IPS-18c (cell line): ENCODE measurements around the gene ELOB.

ENCODE experiments used
- H3K4me3 ChIP-seq: 2 replicates; pipeline ENCODE4 v1.7.0; 2013; ENCODE audit warnings: low read depth, mild to moderate bottlenecking, low read length, moderate library complexity; ENCODE audit not compliant: insufficient read depth
- H3K9me3 ChIP-seq: one replicate; pipeline ENCODE4 v1.6.1; 2013; ENCODE audit warnings: mild to moderate bottlenecking, low read length, moderate library complexity; ENCODE audit not compliant: control insufficient read depth, insufficient read depth

The ELOB gene

DNA sequence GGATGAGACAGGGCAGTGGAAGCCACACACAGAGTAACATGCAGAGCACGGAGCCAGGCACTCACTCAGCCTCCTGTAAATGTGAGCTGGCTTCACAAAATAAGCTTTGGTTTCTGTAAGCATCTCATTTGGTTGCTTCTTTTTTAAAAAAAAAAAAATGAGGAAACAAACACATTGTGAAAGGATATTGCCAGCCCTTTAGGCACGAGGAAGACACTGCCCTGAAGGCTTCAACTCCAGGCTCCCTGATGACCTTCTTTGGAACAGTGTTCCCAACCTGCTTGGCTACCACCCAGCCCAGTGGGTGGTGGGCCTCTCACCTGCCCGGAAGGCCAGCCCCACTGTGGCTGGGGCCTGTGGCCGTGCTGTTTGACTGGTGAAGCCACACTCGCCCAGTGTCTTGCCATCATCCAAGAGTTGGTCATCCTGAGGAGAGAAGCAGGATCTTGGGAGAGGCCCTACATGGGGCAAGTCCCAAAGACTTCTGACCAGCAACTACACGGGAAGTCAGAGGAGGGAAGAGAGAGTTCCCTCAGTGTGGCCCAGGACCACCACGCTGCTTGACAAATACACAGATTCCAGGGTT, 1.9 kb downstream of the ELOB start:
- no peak overlapping the region for H3K4me3 ChIP-seq
- H3K9me3 ChIP-seq, result no peaks in the 10 kb centered on the region

DNA sequence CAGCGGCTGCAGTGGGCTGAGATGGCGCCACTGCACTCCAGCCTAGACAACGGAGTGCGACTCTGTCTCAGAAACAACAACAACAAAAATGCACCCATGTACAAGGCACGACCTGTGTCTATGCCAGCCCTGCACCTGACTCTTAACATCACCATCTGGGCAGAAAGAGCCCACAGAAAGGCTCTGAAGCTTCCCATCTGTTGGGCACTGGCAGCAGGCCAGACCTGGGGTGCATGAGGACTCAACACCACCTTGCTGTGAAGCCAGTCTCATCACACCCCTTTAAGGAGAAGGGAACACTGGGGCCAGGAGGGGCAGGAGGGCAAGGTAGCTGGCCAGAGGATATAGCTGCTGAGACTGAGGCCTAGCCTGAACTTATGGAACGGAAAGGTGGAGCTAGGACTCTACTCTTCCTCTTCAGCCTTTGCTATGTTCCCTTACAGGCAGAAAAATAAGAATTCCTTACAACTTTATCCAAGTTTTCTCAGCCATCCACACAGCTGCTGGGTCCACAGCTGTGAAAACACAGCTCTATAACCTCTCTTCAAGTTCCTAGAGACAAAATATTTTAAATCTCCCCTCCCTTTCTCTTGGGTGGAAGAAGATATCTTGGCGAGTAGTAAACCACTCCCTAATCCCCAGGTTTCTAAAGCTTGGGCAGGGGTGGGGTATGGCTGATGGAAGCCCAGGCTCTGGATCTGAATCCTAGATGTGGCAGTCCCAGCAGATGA, 2.8 kb downstream of the ELOB start:
- Histone ChIP-seq H3K9me3 (peaks cover 2% of the 10 kb centered on the region), H3K4me3 (no peak overlapping the region)

DNA sequence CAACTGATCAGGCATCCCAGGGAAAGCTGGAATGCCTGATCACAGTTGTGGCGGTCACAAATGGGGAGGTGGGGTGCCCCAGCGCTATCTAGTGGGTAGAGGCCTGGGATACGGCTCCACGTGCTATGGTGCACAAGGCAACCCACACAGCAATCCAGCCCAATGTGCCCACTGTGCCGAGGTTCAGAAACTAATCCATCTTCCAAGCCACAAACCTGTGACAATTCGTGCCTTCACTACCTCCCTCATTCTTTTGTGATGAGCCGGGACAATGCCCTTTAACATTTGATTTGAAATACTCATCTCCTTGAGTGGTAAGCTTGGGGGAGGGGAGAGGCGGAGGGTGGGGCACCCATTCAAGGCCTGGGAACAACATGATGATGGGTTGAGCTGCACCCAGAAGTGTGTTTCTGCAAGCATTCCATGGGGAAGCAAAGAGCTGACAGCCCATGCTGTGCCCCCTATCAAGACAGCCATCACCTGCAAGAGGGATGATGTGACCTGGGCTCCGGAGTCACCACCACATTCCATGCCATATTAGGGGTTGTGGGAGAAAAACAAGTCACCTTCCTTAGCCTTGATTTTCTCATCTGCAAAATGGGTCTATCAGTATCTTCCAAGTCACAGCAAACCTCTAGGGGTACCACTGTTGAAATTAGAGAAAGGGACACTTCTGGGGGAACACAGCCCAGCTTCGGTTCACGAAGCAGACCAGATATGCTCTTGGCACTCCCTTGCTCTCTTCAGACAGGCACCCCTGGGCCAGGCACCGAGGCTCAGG, 3.7 kb downstream of the ELOB start:
- Histone ChIP-seq H3K9me3 (peaks cover 2% of the 10 kb centered on the region), H3K4me3 (no peak overlapping the region)

DNA sequence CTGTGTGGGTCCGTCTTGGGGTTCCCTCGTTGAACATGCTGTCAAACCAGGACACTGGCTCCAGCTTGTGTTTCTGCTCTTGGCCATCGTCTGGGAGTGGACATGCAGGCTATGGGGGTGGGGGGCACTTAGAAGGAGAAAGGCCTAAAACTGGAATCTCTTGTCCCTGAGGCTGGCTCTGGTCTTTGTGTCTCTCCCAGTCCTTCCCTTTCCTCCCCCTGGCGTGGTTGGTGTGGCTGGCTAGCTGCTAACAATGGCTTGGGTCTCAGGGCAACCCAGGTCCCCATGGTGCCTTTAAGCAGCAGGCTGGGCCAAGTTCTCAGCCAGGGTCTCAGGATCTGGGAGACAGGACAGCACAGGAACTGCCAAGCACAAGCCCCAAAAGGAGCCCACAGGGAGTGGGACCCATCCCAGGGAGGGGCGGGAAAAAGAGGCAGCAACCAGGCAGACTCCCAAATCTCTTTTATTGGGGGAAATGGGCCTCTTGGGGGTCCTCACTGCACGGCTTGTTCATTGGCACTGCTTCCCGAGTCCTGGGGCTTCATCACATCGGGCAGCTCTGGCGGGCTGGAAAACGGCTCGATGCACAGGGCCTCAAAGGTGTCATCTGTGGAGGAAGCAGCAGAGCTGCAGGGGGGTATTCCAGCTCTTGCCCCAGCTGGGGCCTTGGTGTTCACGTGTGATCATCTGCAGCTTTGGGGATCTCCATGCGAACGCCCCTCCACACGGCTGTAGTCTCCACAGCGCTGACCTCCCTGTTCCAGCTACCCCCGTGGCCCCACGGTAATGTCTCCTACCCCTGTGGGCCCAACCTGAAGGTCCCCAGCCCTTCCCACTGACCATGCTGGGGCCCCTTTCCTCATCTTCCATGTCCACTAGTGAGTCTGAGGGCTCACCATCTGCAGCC, 5.3 kb downstream of the ELOB start:
- Histone ChIP-seq H3K4me3 (no peak overlapping the region), H3K9me3 (peaks cover 2% of the 10 kb centered on the region)

DNA sequence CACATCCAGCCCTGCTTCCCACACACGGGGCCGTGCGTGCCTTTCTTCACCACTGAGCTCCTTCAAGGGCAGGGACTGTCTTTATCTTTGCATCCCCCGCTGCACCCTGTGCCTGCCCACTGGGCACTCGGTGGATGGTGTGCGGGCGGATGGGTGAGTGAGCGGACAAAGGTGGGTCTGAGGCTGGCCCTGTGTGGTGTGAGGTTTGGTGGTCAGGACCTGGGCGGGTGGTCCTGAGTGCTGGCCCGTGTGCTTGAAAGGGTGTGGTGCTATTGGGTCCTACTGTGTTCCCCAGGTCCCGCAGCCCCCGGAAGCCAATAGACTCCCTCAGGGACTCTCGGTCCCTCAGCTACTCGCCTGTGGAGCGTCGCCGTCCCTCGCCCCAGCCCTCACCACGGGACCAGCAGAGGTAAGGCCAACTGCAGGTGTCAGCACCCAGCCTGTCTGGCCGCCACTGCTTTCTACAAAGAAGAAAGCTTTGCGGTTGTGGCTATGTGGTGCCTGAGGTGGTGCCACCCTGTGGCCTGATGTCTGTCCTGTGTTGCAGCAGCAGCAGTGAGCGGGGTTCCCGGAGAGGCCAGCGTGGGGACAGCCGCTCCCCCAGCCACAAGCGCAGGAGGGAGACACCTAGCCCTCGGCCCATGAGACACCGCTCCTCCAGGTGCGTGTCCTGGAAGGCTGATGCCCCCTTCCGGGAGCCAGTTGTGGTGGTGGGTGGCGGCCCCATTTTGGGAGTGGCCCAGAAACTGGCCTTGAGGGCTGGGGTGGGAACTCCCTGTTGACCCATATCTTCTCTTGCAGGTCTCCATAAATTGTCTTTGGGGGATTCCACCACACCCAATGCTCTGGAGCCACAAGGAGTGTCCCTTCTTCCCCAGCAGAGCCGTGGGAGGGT, 6.8 kb downstream of the ELOB start:
- H3K4me3 ChIP-seq, result no peak overlapping the region
- peaks cover 2% of the 10 kb centered on the region for H3K9me3 ChIP-seq

DNA sequence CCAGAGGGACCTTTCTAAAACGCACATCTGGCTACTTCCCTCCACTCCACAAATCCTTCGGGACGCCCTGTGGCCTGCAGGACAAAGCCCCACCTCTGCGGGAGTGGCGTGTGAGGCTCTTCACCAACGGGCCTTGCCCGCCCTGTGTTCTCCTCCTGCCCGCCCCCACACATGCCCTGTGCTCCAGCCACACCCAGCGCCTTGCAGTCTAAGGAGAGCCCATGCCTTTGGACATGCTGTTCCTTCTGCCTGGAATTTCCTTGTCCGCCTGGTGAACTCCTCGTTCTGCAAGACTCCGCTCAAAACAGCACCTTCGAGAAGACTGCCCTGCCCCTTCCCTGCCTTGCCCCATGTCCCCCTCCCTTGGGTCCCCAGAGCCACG, 7.4 kb downstream of the ELOB start:
- Histone ChIP-seq H3K4me3 (no peak overlapping the region), H3K9me3 (peaks cover 2% of the 10 kb centered on the region)

DNA sequence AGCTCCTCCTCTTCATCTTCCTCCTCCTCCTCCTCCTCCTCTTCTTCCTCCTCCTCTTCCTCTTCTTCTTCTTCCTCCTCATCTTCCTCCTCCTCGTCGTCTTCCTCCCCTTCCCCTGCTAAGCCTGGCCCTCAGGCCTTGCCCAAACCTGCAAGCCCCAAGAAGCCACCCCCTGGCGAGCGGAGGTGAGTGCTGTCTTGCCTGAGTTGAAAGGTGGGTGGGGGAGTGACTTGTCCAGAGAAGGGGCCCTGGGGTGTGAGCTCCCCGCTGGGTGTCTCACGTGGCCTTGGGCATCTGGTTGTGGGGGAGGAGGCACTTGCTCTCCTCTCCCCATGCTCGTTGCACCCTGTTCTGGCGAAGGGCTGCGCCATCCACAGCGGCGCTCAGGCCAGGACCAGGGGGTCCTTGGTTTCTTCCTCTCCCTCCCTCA, 8.0 kb downstream of the ELOB start:
- Histone ChIP-seq H3K9me3 (peaks cover 2% of the 10 kb centered on the region), H3K4me3 (no peak overlapping the region; the same call in 1 of the 2 replicates)

DNA sequence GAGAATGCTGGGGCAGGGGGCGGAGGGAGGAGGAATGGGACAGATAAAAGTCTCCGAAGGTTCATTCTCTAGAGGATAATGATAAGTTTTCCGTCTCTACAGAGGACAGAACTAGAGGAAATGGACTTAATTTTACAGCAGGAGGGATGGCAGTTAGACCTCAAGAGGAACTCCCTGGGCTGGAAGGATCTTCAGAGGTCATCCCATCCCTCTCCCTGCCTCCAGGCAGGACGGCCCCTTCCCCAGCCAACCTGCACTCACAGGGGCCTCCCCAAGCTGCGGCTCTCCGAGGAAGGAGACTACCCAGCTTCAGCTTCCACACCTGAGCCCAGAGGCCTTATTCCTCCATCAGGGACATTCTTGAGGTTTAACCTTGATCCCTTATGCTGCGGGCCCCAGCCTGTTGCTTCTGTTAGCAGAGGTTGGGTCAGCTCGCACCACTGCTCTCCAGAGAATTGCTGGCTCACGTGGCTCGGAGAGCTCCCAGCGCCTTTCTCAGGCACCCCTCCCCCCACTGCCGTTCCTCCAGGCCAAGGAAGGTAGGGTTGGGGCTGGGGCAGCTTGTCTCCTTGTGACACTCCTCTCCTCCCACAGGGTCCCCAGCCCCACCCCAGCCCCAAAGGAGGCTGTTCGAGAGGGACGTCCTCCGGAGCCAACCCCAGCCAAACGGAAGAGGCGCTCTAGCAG, 8.5 kb downstream of the ELOB start:
- Histone ChIP-seq H3K9me3 (peaks cover 2% of the 10 kb centered on the region), H3K4me3 (no peak overlapping the region)

DNA sequence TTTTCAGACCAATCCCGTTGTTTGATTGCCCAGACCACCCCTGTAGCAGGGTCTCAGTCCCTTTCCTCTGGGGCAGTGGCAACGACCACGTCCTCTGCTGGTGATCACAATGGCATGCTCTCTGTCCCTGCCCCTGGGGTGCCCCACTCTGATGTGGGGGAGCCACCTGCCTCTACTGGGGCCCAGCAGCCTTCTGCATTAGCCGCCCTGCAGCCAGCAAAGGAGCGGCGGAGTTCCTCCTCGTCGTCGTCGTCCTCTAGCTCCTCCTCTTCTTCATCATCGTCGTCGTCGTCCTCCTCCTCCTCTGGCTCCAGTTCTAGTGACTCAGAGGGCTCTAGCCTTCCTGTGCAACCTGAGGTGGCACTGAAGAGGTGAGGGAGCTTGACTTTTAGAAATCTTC, 9.2 kb downstream of the ELOB start:
- H3K9me3 ChIP-seq, result peaks cover 2% of the 10 kb centered on the region
- no peak overlapping the region for H3K4me3 ChIP-seq

DNA sequence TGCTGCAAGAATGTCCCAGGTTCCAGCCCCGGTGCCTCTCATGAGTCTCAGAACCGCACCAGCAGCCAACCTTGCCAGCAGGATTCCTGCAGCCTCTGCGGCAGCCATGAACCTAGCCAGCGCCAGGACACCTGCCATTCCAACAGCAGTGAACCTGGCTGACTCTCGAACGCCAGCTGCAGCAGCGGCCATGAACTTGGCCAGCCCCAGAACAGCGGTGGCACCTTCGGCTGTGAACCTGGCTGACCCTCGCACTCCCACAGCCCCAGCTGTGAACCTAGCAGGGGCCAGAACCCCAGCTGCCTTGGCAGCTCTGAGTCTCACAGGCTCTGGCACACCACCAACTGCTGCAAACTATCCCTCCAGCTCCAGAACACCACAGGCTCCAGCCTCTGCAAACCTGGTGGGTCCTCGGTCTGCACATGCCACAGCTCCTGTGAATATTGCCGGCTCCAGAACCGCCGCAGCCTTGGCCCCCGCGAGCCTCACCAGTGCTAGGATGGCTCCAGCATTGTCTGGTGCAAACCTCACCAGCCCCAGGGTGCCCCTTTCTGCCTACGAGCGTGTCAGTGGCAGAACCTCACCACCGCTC, 9.8 kb downstream of the ELOB start:
- H3K4me3 ChIP-seq, result no peak overlapping the region
- H3K9me3 ChIP-seq, result peaks cover 2% of the 10 kb centered on the region

DNA sequence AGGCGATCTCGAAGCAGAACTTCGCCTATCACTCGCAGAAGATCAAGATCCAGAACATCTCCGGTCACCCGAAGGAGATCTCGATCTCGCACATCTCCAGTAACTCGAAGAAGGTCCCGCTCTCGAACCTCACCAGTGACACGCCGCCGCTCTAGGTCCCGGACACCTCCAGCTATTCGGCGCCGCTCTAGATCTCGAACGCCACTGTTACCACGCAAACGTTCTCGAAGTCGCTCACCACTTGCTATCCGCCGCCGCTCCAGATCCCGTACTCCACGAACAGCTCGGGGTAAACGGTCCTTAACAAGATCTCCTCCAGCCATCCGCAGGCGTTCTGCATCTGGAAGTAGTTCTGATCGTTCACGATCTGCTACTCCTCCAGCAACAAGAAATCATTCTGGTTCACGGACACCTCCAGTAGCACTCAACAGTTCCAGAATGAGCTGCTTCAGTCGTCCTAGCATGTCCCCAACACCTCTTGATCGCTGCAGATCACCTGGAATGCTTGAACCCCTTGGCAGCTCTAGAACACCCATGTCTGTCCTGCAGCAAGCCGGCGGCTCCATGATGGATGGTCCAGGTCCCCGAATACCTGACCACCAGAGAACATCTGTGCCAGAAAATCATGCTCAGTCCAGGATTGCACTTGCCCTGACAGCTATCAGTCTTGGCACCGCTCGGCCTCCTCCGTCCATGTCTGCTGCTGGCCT, 10.5 kb downstream of the ELOB start:
- no peak overlapping the region for H3K4me3 ChIP-seq
- peaks cover 5% of the 10 kb centered on the region for H3K9me3 ChIP-seq

DNA sequence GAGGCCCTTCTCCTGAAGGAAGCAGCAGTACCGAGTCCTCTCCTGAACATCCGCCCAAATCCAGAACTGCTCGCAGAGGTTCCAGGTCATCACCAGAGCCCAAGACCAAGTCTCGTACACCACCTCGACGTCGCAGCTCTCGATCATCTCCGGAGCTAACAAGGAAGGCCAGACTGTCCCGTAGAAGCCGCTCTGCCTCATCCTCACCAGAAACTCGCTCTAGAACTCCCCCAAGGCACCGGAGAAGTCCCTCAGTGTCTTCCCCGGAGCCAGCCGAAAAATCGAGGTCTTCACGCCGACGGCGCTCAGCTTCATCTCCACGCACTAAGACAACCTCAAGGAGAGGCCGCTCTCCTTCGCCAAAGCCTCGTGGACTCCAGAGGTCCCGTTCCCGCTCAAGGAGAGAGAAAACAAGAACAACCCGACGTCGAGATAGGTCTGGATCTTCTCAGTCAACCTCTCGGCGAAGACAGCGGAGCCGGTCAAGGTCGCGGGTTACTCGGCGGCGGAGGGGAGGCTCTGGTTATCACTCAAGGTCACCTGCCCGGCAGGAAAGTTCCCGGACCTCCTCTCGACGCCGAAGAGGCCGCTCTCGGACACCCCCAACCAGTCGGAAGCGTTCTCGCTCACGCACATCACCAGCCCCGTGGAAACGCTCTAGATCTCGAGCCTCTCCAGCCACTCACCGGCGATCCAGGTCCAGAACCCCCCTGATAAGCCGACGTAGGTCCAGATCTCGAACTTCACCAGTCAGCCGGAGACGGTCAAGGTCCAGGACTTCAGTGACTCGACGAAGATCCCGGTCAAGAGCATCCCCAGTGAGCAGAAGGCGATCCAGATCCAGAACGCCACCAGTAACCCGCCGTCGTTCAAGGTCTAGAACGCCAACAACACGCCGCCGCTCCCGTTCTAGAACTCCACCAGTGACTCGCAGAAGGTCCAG, 11.3 kb downstream of the ELOB start:
- Histone ChIP-seq H3K9me3 (peaks cover 9% of the 10 kb centered on the region), H3K4me3 (no peak overlapping the region)

DNA sequence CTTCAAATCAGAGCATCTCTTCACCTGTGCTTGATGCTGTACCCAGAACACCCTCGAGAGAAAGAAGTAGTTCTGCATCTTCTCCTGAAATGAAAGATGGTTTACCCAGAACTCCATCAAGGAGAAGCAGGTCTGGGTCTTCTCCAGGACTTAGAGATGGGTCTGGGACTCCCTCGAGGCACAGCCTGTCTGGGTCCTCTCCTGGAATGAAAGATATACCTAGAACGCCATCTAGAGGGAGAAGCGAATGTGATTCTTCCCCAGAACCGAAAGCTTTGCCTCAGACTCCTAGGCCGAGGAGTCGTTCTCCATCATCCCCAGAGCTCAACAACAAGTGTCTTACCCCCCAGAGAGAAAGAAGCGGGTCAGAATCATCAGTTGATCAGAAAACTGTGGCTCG, 12.4 kb downstream of the ELOB start:
- Histone ChIP-seq H3K9me3 (peaks cover 6% of the 10 kb centered on the region), H3K4me3 (no peak overlapping the region)

DNA sequence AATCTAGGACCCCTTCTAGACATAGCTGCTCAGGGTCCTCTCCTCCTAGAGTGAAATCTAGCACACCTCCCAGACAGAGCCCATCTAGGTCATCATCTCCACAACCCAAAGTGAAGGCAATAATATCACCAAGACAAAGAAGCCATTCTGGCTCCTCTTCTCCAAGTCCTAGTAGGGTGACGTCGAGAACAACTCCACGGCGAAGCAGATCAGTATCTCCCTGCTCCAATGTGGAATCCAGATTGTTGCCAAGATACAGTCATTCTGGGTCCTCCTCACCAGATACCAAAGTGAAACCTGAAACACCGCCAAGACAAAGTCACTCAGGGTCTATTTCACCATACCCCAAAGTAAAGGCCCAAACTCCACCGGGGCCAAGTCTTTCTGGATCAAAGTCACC, 13.9 kb downstream of the ELOB start:
- Histone ChIP-seq H3K4me3 (no peak overlapping the region), H3K9me3 (peaks cover 6% of the 10 kb centered on the region)
